ENCODE data around the gene MIER3.

DNA sequence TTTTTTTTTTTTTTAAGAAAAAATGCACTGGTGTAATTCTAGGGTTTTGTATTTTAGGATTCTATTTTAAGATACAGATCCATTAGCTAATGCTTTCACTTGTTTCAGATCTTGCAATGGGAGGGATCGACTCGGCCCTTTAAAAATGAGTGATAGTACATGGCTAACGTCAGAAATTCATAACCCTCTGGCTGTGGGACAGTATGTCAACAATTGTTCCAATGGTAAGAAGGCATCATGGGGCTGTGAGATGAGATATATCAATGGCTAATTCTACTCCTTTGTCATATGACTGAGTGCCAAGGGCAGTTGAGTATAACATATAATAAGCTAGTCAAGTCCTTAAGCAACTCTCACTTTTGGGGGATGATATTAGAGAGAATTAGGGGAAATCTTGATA is 38.2 kb downstream of the MIER3 start:
- TF ChIP-seq, protein P1, sequence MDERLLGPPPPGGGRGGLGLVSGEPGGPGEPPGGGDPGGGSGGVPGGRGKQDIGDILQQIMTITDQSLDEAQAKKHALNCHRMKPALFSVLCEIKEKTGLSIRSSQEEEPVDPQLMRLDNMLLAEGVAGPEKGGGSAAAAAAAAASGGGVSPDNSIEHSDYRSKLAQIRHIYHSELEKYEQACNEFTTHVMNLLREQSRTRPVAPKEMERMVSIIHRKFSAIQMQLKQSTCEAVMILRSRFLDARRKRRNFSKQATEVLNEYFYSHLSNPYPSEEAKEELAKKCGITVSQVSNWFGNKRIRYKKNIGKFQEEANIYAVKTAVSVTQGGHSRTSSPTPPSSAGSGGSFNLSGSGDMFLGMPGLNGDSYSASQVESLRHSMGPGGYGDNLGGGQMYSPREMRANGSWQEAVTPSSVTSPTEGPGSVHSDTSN (CRISPR knock-in tag; IDR thresholded peaks at IDR 0.05): no peak
- TF ChIP-seq, protein P2, sequence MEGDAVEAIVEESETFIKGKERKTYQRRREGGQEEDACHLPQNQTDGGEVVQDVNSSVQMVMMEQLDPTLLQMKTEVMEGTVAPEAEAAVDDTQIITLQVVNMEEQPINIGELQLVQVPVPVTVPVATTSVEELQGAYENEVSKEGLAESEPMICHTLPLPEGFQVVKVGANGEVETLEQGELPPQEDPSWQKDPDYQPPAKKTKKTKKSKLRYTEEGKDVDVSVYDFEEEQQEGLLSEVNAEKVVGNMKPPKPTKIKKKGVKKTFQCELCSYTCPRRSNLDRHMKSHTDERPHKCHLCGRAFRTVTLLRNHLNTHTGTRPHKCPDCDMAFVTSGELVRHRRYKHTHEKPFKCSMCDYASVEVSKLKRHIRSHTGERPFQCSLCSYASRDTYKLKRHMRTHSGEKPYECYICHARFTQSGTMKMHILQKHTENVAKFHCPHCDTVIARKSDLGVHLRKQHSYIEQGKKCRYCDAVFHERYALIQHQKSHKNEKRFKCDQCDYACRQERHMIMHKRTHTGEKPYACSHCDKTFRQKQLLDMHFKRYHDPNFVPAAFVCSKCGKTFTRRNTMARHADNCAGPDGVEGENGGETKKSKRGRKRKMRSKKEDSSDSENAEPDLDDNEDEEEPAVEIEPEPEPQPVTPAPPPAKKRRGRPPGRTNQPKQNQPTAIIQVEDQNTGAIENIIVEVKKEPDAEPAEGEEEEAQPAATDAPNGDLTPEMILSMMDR (CRISPR knock-in tag; IDR thresholded peaks at IDR 0.05): no peak
- TF ChIP-seq ZNF3 (CRISPR knock-in tag; IDR thresholded peaks at IDR 0.05) (no peak), PAX8 (CRISPR knock-in tag; IDR thresholded peaks at IDR 0.05; ENCODE audit: borderline replicate concordance) (no peak), KLF9 (CRISPR knock-in tag; IDR thresholded peaks at IDR 0.05; ENCODE audit: low read depth) (no peak)
